HG03442 (cell line): Measurements from ENCODE around the gene FBXL13.
"Not testable (repeated sequence)": the region's sequence is repeated elsewhere in the genome, so short reads cannot be mapped to it uniquely, and the experiment has no call there.

Source experiments
- ATAC-seq: cut with Tn5 transposase; IDR thresholded peaks from one replicate; pipeline ENCODE4 v1.9.1; 2021; ENCODE audit warnings: mild to moderate bottlenecking, moderate library complexity; ENCODE audit not compliant: unreplicated experiment

Gene FBXL13

DNA sequence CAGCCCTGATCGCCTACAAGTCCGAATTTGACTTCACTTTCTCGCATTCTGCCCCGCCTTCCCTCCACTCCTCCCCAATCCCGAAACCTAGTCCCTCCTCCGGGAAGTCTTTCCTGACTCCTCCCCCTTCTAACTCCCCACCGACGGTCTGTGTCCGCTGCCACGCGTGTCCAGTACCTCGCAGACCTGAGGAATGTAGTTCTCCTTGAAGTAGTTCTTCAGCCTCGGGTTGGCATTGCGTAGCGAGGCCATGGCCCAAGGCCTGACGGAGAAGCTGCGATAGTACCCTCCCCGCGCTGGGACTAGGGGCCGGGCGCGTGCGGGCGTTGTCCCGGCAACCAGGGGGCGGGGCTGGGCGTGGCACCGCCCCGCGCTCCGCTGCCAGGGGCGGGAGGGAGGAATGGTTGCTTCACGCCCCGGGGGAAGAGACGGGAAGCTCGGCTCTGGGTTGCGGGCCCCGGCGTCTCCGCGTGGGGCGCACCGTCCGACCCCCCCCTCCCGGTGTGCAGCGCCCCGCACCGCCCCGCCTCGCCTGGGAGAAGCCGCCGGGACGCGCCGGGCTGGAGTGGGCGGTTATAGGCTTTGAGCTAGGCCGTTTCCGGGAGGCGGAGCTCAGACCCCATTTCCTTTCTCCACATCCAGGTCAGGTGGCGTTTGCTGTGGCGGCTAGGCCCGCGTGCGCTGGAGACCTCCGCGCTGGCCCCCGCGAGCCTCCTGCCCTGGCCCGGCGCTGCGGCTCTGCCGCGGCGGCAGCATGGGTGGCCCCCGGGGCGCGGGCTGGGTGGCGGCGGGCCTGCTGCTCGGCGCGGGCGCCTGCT is at the start of gene FBXL13, which contains the start of gene ARMC10:
TSS of gene FBXL13 (minus strand) at position 278 of the 818 bp plus-strand sequence.
TSS of gene ARMC10 (plus strand) at position 622 of the 818 bp plus-strand sequence. CDS start at position 755, 133 bp downstream.
- peak; percentile 85 for ATAC-seq

DNA sequence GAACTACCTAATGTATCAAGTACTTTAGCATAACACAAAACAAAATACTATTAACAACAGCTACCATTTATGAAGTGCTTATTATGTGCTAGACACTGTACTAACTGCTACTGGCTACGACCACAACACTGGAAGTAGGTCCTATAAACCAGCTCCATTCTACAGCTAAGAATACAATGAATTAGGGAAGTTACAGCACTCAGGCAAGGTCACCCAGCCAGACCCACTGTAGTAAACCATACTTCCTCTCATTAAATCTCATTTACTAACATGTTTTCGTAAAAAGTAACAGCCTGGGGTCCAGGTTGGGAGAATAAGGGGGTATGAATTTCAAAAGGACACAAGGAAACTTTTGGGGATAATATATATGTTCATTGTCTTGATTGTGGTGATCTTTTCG is 48.9 kb upstream of the FBXL13 start:
- no peak for ATAC-seq

DNA sequence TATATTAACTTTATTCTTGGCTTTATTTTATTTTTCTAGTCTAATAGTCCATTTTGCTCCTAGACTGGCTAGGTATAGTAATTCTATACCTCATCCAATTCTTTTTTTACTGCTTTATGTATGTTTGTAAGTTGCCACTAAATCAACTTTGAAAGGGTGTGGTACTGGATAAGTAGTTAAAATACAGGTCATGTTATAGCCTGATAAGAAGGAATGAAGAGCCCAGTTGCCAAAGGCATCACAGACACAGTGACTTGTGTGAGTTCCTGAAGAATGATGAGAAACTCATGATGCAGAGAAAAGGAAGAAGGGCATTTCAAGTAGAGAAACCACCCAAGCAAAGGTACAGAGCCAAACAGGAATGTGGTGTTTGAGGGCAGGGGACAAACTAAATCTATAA is 47.0 kb upstream of the FBXL13 start:
- ATAC-seq, result no peak

DNA sequence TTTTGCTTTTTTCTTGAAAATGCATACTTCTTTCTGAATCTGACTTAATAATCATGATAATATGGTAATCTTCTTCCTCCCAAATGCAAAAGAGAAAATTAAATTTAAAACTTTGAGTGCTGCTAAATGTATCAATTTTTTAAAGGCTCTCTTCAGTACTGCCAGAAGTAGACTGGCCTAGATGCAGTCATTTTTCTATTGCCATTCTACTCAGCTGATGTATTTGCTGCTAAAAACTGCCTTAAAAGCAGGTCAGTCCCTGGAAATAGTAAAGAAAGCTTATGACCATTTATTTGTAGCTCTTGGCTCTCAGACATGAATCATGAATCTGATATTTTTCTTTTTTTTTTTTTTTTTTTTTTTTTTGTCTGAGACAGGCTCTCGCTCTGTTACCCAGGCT is 45.8 kb upstream of the FBXL13 start:
- no peak for ATAC-seq

DNA sequence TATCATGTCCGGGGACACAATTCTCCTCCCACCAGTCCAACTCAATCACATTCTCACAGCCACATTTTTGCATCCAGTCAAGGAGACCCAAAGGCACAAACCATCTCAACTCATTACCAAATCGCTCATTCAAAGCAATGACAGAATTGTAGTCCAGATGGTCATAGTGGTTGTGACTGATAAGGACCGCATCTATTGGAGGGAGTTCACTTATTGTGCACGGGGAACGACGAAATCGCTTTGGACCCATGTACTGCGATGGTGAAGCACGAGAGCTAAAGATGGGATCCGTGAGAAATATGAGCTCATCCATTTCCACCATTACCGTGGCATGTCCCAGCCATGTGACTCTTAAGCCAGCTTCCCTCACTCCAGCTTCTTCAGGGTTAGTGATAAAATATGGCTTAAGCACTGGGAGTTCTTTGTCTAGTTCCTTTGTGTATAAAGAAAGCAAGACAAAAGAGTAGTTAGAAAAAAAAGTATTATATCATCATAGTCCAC is 45.2 kb upstream of the FBXL13 start:
- no peak for ATAC-seq

DNA sequence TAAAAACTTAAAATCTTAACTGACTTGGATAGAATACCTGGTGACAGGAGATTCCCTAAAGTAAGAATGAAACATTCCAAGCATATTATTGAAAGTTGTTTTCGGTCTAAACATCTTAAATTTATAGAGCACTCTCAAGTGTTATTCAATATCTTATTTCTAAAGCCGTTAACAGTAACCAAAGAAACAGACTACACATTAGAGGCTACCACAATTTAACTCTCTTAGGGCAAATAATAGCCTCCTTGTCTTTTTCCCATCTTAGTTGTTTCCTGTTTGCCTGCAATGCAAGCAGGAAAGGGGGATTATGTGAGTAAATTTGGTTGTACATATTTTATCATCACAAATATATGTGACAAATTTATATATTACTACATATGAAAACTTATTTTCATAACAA is 42.9 kb upstream of the FBXL13 start:
- no peak for ATAC-seq

DNA sequence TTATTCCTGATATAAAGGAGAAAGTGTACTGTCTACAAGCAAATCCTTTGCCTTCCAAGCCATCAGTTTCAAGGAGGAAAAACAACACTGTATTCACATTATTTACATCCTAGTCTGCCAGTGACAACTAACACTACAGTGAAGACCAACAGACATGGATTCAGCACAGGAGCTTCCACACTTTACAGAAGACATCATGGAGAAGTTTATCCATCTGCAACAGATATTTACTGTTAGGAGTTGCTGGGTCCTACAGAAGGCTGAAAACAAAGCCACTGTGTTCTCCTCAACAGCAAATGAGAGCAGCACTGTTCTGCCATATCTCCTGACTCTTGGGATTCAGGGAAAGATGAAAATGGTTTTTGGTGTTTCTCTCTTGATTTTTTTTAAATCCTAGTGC is 42.4 kb upstream of the FBXL13 start:
- no peak for ATAC-seq

DNA sequence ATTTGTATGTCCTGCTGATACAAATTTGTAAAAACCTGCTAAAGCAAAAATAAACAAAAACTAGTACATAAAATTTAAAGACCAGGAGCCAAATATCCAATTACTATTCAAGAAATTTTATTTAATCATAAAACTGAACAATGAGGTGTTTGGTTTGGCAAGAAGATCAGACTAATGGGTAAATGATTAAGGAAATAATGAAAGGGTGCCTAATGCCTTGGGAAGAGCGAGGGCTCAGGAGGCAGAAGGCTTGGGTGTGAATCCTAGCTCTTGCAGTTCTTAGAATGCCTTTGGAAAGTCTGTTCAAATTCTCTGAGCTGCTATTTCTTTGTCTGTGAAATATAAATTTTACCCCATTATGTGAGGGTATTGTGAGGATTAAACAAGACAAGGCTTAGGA is 41.9 kb upstream of the FBXL13 start:
- ATAC-seq, result no peak

DNA sequence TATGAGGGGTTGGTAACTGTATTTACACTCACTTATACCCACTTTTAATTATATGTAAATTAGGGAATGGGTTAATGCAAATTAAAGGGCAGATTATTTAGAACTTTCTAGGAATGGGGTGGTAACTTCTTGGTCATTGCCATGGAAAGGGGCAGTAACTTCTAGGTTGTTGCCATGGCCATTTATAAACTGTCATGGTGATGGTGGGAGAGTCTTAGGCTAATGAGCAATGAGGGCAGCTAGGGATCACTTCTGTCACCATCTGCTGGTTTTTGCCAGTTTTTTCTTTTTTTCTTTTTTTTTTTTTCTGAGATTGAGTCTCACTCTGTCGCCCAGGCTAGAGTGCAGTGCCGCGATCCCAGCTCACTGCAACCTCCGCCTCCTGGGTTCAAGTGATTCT is 41.2 kb upstream of the FBXL13 start:
- ATAC-seq, result no peak

DNA sequence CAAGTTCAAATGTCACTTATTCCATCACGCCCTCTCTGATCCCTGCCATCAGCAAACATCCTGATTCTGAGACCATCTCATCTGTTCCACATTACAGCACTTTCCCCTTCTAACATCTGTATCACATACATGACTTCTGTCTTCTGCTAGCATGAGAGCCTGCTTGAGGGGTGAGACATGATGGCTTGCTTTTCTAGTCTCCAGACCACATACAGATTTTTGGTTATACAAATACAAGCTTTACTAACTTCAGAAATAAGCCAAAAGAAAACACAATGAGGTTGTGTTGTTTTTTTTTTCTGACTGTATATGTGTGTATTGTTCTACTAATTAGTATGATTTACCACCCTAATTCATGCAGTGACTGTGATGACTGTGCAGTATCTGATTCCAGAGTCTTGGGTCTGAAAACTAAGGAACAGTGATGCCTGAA is 40.0 kb upstream of the FBXL13 start:
- no peak for ATAC-seq

DNA sequence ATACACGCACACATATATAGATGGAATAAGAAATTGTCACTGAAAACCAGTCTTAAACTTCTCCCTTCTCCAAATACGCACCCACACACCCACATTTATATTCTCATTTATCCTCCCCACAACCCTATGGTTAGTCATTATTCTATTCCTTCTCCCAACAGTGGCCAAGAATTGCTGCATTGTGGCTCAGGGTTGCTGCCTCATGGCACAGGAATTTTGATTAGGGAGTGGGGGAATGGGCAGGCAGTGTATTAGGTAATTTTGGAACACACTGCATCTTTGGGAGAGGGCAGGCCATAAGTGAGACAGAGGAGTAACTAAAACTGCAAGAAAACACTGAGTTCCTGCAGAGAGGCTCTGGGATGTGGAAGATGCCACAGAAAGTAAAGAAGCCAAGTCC is 38.6 kb upstream of the FBXL13 start:
- ATAC-seq, result no peak

DNA sequence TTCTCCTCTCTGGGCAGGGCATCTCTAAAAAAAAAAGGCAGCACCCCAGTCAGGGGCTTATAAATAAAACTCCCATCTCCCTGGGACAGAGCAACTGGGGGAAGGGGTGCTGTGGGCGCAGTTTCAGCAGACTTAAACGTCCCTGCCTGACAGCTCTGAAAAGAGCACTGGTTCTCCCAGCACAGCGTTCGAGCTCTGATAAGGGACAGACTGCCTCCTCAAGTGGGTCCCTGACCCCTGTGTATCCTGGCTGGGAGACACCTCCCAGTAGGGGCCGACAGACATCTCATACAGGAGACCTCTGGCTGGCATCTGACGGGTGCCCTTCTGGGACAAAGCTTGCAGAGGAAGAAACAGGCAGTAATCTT is 32.1 kb upstream of the FBXL13 start:
- not testable (repeated sequence) for ATAC-seq

DNA sequence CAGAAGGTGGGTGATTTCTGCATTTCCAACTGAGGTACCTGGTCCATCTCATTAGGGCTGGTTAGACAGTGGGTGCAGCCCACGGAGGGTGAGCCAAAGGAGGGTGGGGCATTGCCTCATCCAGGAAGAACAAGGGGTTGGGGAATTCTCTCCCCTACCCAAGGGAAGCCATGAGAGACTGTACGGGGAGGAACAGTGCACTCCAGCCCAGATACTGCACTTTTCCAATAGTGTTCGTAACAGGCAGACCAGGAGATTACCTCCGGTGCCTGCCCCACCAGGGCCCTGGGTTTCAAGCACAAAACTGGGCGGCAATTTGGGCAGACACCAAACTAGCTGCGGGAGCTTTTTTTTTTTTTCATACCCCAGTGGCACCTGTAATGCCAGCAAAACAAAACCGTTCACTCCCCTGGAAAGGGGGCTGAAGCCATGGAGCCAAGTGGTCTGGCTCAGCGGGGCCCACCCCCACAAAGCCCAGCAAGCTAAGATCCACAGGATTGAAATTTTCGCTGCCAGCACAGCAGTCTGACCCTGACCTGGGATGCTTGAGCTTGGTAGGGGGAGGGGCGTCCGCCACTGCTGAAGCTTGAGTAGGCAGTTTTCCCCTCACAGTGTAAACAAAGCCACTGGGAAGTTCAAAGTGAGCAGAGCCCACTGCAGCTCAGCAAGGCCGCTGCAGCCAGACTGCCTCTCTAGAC is 31.6 kb upstream of the FBXL13 start:
- no peak for ATAC-seq

DNA sequence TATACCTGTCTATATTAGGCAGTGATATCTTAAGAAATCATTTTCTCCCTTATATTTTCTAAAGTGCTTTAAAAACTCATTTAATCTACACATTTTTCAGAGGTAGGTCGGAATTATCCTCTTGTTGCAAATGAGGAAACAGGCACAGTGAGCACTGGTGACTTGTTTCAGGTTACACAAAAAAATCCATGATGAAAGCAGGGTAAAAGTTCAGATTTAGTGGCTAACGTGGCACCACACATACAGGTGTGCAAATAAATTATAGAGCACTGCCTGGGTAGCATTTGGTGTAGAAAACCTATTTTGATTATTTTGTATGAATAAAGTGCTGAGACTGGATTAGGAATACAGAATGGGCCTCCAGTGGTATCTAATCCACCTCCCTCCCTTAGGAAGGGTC is 26.9 kb upstream of the FBXL13 start:
- ATAC-seq, result no peak

DNA sequence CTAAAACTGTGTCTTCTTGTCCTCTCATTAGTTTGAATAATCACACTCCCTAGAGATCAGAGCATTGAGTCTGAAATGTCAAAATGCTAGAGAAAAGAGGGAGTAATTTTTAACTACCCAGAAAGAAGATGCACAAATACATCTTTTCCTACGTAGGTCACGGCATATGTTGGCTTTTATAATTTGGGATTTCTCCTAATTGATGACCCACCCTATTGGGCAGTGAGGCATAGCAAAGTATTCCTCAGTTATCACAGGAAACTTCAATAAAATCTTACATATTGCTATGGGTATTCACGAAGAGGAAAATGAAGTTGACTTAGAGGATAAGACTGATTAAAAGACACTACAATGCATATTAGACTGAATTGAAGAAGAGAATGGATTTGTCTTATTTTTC is 25.8 kb upstream of the FBXL13 start:
- no peak for ATAC-seq

DNA sequence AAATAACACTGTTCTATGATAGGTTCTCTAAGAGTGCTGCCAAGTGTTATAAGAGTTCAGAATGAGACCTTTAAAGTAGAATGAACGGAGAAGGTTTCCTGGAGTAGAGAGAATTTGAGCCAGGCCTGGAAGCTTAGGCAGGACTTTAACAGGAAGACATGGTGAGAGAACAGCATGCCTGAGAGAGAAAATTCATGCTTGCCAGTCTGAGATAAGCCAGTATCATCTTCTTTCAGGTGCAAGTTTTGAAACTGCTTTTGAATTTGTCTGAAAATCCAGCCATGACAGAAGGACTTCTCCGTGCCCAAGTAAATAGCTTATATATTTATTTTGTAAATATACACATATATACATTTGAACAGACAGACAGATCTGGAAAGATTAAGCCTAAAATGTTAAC is 22.4 kb upstream of the FBXL13 start:
- ATAC-seq, result no peak

DNA sequence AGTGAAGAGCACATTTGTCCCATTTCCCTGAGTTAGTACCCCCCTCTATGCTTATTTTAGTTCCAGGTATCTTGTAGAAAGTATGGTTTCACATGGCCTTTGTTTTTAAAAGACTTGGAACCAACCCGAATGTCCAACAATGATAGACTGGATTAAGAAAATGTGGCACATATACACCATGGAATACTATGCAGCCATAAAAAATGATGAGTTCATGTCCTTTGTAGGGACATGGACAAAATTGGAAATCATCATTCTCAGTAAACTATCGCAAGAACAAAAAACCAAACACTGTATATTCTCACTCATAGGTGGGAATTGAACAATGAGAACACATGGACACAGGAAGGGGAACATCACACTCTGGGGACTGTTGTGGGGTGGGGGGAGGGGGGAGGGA is 21.0 kb upstream of the FBXL13 start:
- ATAC-seq, result not testable (repeated sequence)

DNA sequence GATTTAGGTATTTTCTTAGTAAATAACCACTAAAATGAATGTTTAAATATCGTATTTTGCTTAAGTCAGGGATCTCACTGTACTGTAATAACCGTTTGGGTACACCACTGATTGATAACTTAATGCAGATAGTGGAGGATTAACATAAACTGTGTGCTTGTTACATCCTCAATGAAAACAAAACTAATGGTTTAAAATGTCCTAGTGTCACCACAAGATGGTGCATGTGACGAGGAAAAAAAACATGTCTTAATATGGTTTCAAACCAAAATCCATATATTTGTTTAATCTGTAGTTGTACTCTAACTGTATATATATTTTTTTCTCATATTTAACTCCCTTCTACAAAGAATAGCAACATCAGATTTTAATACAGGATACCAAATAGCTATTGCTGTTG is 19.5 kb upstream of the FBXL13 start:
- no peak for ATAC-seq

DNA sequence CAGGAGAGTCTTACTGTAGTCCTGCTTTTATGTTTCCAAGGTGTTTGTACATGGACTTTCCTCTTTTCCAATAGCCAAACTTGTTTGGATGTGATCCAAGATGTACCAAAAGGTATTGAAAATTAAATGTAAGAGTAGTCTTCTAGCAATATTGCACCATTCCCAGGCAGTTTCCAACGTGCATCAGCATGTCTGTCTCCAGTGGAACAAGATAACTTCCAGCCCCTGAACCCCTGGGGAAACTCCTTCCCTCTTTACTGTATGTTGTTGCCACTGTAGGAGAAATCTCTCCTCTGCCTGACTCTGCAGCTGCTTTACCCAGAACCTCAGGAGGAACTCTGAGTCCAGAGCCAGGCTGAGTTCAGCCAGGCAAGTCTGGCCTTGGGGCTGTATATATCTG is 18.8 kb upstream of the FBXL13 start:
- no peak for ATAC-seq

DNA sequence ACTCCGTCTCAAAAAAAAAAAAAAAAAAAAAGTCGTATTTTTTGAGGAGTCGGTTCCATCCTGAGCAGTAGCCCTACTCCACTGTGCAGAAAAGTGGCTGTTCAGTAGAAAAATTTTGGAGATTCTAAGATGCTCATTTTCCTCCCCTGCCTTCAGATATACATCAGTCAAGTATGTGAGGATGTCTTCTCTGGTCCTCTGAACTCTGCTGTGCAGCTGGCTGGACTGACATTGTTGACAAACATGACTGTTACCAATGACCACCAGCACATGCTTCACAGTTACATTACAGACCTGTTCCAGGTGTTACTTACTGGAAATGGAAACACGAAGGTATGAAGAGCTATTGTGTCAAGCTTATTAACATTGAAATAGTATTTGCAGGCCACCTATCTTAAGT is 17.7 kb upstream of the FBXL13 start:
- not testable (repeated sequence) for ATAC-seq

DNA sequence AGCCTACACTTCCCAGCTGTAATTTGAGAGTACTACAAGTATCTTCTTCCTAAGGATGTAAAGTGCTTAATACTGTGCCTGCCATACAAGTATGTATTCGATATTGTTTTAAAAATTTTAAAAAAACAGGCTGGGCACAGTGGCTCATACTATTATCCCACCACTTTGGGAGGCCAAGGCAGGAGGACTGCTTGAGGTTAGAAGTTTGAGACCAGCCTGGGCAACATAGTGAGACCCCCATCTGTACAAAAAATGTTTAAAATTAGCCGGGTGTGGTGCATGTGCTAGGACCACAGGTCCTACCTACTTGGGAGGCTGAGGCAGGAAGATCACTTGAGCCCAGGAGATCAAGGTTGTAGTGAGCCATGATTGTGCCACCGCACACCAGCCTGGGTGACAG is 8.6 kb upstream of the FBXL13 start:
- no peak for ATAC-seq

DNA sequence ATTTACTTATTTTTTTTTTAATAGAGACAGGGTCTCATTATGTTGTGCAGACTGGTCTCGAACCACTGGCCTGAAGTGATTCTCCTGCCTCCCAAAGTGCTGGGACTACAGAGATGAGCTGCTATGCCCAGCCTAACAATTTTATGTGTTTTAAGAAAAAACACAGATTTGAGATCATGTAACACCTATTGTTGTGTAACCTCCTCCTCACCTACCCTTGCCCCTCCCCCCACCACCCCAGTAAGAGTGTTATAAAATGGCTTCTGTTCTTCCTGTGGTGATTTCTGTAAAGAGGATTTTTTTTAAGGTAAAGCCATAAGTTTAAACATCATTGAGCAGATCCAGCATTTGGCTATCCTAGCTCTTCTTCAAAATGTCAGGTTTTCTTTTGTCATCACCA is 7.9 kb upstream of the FBXL13 start:
- ATAC-seq, result no peak
